Stomach (tissue), 9 donors: ENCODE data around the gene ERCC5. TPM values are rescaled to one million over a fixed set of nuclear protein-coding genes. Genes with fewer than 3 reads are reported as not detected.

Source experiments
- DNase-seq, 2 donors: peaks; one replicate each; pipeline versions ENCODE4 v3.0.0 to v3.0.0-alpha.2; 2013 to 2019
- H3K27ac ChIP-seq, 5 donors: fragments of 200-600 bp in 4 of 5; sonication (generic) in 4 of 5; one replicate each; pipeline ENCODE4 v1.5.1; 2013 to 2019; ENCODE audit warnings: mild to moderate bottlenecking in 1 of 5, moderate library complexity in 1 of 5
- H3K27me3 ChIP-seq, 3 donors: fragments of 200-600 bp; sonication (generic); one replicate each; pipeline ENCODE4 v1.5.1; 2017 to 2019; ENCODE audit warnings: mixed run types in 1 of 3
- H3K36me3 ChIP-seq, 4 donors: fragments of 200-600 bp; sonication (generic); 1 replicate in 3 of 4; 2 replicates in 1 of 4; pipeline ENCODE4 v1.5.1; 2016 to 2019
- H3K4me1 ChIP-seq, 4 donors: fragments of 200-600 bp; sonication (generic); one replicate each; pipeline ENCODE4 v1.5.1; 2016 to 2019
- H3K4me3 ChIP-seq, 4 donors: fragments of 200-600 bp; sonication (generic) in 3 of 4; one replicate each; pipeline ENCODE4 v1.5.1; 2016 to 2019; ENCODE audit warnings: mild to moderate bottlenecking in 1 of 4
- H3K9me3 ChIP-seq, 4 donors: fragments of 200-600 bp; sonication (generic); one replicate each; pipeline ENCODE4 v1.5.1; 2016 to 2019
- EP300 ChIP-seq: sonication (generic); formaldehyde crosslinking; IDR thresholded peaks from one replicate; pipeline ENCODE4 v1.6.1; 2017; ENCODE audit warnings: antibody characterized with exemption
- POLR2A ChIP-seq, 4 donors: fragments of 450-650 bp; IDR thresholded peaks; one replicate each; pipeline ENCODE4 v1.6.1; 2016; ENCODE audit warnings: antibody characterized with exemption in 4 of 4, control low read depth in 2 of 4, mild to moderate bottlenecking in 1 of 4, moderate library complexity in 1 of 4
- POLR2AphosphoS5 ChIP-seq, 3 donors: sonication (generic); formaldehyde crosslinking; IDR thresholded peaks; one replicate each; pipeline ENCODE4 v1.6.1; 2016; ENCODE audit warnings: antibody characterized with exemption in 3 of 3
- WGBS, 5 donors: extraction: QIAGEN DNeasy Blood & Tissue Kit in 3 of 5; methylation state at CpG; one replicate each; pipeline versions ENCODE4 v1.1.5 to v1.1.7; 2013 to 2018; 5-methylcytosine and 5-hydroxymethylcytosine counted together
- intact Hi-C: fragments of 100-400 bp; cut with DNase I; formaldehyde crosslinking; loops from one replicate; pipeline ENCODE4 v1.15.1; 2023; ENCODE audit warnings: low total_unique reads
- polyA plus RNA-seq, 3 donors: library from polyadenylated mRNA; stranded (reverse); fragments of 200-250 nt; gene quantifications; one replicate each; pipeline ENCODE4 v1.2.3, GENCODE V29; 2013
- total RNA-seq, 5 donors: library from RNA; depleted of rRNA; stranded (reverse); fragments of >200 nt; gene quantifications; one replicate each; pipeline versions ENCODE4 v1.1.0 to v1.2.3, GENCODE V29; 2014 to 2016
- TF ChIP-seq, protein P1 (sequence below), 7 experiments: fragments of 450-650 bp in 4 of 7; fragments of 200-600 bp in 3 of 7; sonication (generic) in 3 of 7; IDR thresholded peaks; one replicate each; pipeline ENCODE4 v1.5.1; 2016 to 2019; ENCODE audit warnings: antibody characterized with exemption in 7 of 7, control low read depth in 2 of 7, mild to moderate bottlenecking in 1 of 7
- donor health status: healthy with polysubstance abuse.
- donor health status: Bipolar disorder and iron deficiency.
- donor health status: healthy.

ERCC5 gene
- total and polyA plus RNA-seq, 8 donors: 36.7 to 348 (median 56.3) TPM

DNA sequence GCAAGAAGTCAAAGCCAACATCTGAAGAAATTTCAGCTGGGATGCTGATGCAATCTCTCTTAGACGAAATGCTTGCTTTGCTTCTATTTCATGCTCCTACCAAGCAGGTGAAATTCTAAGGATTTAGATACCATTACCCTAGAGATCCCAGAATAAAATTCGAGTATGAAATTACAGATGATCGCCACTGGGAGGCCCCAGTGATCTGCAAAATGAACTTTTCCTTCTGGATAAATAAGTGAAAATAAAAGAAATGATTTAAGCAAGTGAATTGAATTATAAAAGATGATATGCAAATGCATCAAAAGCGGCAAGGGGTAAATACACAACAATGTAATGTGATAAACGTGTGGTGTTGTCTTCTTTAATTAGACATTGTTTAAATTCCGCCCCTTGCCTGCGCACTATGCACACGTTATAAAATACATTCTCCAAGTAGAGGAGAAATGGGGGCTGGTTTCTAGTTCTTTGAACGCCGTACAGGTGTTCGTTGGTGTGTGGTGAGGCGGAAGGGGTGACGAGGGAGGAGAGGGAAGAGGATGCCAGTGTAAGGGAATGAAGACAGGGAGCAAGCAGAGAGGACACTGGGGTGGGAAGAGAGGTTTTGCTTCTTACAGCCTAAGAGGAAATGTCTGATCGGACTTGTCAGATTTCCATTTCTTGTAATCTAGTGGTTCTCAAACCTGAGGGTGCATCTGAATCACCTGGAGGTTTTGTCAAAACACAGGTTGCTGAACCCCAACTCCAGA lies 58.0 kb downstream of the ERCC5 start:
- no peaks in the 10 kb centered on the region for H3K36me3 ChIP-seq
- H3K9me3 ChIP-seq: no peaks in the 10 kb centered on the region
- H3K27me3 ChIP-seq: no peaks in the 10 kb centered on the region
- DNase-seq: peak in 1 of 2 donors; percentile 36
- 54 to 62% (median 59%) methylated on average over 14 of the region's 14 CpGs for WGBS, 5 donors
- no peak overlapping the region for H3K4me3 ChIP-seq
- peaks cover 0 to 6% (median 0%) of the 10 kb centered on the region in 4 donors for H3K4me1 ChIP-seq
- intact Hi-C loops: no loop called here
- H3K27ac ChIP-seq: no peak overlapping the region
- TF ChIP-seq POLR2A (IDR thresholded peaks at IDR 0.05): no peak
- TF ChIP-seq, protein P1, sequence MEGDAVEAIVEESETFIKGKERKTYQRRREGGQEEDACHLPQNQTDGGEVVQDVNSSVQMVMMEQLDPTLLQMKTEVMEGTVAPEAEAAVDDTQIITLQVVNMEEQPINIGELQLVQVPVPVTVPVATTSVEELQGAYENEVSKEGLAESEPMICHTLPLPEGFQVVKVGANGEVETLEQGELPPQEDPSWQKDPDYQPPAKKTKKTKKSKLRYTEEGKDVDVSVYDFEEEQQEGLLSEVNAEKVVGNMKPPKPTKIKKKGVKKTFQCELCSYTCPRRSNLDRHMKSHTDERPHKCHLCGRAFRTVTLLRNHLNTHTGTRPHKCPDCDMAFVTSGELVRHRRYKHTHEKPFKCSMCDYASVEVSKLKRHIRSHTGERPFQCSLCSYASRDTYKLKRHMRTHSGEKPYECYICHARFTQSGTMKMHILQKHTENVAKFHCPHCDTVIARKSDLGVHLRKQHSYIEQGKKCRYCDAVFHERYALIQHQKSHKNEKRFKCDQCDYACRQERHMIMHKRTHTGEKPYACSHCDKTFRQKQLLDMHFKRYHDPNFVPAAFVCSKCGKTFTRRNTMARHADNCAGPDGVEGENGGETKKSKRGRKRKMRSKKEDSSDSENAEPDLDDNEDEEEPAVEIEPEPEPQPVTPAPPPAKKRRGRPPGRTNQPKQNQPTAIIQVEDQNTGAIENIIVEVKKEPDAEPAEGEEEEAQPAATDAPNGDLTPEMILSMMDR (IDR thresholded peaks at IDR 0.05): peak in 1 of 7 experiments; percentile 29

DNA sequence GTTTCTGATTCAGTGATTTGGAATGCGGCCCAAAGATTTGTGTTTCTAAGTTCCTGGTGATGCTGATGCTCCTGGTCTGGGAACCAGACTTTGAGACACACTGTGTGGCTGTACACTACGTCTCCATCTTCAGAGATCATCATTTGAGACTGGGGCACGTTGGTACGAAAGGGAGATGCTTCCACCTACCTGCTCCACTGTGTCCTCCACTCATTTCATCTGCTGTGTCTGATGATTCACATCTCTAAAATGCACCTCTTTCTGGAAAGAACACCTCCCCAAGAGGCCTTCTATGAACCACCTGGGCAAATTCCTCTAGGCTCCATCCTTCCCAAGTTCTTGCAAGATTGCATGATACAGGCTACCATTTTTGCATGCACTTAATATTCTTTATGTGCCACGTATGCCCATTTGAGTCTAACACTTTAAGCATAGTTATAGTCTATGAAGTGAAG lies 58.6 kb downstream of the ERCC5 start:
- H3K4me1 ChIP-seq: peaks cover 0 to 6% (median 0%) of the 10 kb centered on the region in 4 donors
- 84 to 92% (median 90%) methylated on average over 5 of the region's 5 CpGs for WGBS, 5 donors
- no peak for DNase-seq
- intact Hi-C loops: no loop called here
- H3K36me3 ChIP-seq: no peaks in the 10 kb centered on the region
- H3K9me3 ChIP-seq: no peaks in the 10 kb centered on the region
- H3K4me3 ChIP-seq: no peak overlapping the region
- TF ChIP-seq, protein P1 (IDR thresholded peaks at IDR 0.05): no peak
- H3K27ac ChIP-seq: no peak overlapping the region
- H3K27me3 ChIP-seq: no peaks in the 10 kb centered on the region

DNA sequence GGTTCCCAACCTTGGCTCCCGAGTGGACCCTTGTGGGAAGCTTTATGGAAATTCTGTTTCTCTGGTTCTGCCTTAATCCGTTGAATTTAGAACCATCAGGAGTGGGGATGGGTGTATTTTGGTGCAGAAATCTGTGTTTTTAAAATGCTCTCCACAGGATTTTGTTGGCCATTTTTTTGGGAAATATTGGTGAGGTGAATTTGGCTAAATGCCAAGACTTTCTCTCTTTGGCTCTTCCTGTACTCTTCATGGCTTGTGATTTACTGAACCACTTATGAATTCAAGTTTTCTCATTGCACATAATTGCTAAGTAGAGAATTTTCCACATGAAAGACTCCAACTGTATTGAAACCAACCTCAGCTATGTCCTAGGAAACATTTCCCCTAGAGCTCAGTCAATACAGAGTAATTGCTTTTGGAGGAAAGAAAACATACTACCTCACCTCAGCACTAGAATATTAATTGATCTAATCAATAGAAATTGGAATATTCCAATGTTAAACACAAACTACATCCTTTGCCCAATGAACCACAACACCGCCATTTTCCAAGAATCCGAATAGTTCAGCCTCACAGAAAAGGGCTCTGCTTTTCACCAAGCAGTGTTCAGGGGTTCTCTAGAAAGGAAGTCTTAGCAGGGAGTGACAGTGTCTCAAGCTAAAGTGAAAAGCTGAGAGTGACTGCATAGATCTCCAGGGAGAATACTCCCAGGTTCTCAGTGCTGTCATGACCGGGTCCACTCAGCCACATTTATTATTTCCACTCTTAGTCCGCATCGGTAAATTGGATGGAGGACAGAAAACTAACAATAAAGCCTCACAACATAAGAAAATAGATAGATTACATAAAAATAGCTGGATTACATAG lies 60.3 kb downstream of the ERCC5 start:
- no peak for TF ChIP-seq POLR2A (IDR thresholded peaks at IDR 0.05)
- TF ChIP-seq, protein P1 (IDR thresholded peaks at IDR 0.05): no peak
- TF ChIP-seq EP300: no peak
- no peak for TF ChIP-seq POLR2AphosphoS5 (IDR thresholded peaks at IDR 0.05)
- 92 to 96% (median 95%) methylated on average over 7 of the region's 7 CpGs for WGBS, 5 donors
- H3K36me3 ChIP-seq: no peaks in the 10 kb centered on the region
- no peak for DNase-seq
- H3K9me3 ChIP-seq: no peaks in the 10 kb centered on the region
- intact Hi-C loops: no loop called here
- no peaks in the 10 kb centered on the region for H3K4me1 ChIP-seq
- H3K27ac ChIP-seq: no peak overlapping the region
- no peaks in the 10 kb centered on the region for H3K27me3 ChIP-seq
- no peak overlapping the region for H3K4me3 ChIP-seq

DNA sequence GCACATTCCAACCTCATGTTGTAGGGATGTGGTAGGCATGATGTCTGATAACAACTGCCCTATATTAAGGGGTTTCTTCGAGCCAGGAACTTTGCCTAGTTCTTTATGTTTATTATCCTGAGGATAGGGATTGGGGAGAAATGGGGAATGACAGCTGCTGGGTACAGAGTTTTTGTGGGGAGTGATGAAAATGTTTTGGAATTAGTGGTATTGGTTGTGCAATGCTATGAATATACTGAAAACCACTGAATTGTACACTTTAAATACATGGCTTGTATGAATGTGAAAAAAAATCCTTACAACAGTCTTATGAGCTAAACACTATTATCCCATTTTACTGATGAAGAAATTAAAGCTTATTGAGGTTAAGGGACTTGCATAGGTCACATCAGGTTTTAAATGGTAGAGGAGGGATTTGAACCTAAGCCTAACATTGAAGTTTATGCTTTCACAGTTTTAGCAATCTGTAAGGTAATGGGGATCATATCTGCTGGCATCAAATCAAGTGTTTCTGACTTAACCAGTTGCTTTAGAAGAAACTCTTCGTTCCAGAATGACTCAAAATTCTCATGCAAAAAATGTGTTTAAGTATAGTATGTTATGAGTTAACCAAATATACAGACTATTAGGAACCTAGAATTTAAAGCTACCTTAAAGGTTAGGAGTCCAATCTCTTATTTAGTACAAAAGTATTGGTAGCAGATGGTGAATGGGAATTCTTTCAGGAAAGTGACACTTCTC lies 61.4 kb downstream of the ERCC5 start:
- H3K4me3 ChIP-seq: no peak overlapping the region
- intact Hi-C loops: no loop called here
- H3K27me3 ChIP-seq: no peaks in the 10 kb centered on the region
- no peak for TF ChIP-seq POLR2AphosphoS5 (IDR thresholded peaks at IDR 0.05)
- TF ChIP-seq POLR2A (IDR thresholded peaks at IDR 0.05): no peak
- no peak for TF ChIP-seq EP300
- TF ChIP-seq, protein P1 (IDR thresholded peaks at IDR 0.05): no peak
- no peaks in the 10 kb centered on the region for H3K9me3 ChIP-seq
- H3K4me1 ChIP-seq: no peaks in the 10 kb centered on the region
- DNase-seq: no peak
- WGBS, 5 donors: 26 to 54% (median 29%) methylated on average over 2 of the region's 2 CpGs
- no peak overlapping the region for H3K27ac ChIP-seq
- H3K36me3 ChIP-seq: no peaks in the 10 kb centered on the region
